Lower leg skin (tissue), 3 donors: ENCODE results near the gene CFDP1.

Experiments used
- CTCF ChIP-seq, 3 donors: fragments of 450-650 bp; IDR thresholded peaks; one replicate each; pipeline ENCODE4 v1.5.1; 2016; ENCODE audit warnings: antibody characterized with exemption in 3 of 3, mild to moderate bottlenecking in 3 of 3, moderate library complexity in 2 of 3
- POLR2A ChIP-seq, 2 donors: fragments of 450-650 bp; IDR thresholded peaks; one replicate each; pipeline ENCODE4 v1.6.1; 2016 to 2017; ENCODE audit warnings: antibody characterized with exemption in 2 of 2, mild to moderate bottlenecking in 1 of 2, moderate library complexity in 1 of 2

DNA sequence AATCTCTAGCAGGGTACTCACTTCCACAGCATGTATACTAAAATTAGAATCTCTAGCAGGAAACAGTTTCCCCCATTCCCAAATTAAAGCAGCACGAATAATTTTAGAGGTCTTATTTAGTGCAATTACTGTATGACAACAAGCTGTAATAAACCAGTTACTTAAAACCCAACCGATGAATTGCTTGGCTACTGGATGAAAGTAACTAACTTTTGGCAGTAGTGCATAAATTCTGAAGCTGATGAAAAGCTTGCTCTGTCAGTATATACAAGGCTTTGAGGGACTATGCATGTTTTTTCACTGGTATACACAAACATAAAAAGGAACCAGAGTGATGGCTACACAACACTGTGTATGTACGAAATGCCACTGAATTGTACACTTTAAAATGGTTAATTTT, 89.4 kb downstream of the CFDP1 start:
- no peak for TF ChIP-seq CTCF (IDR thresholded peaks at IDR 0.05)
- no peak for TF ChIP-seq POLR2A (IDR thresholded peaks at IDR 0.05)
